ENCODE results near the gene OOEP.

DNA sequence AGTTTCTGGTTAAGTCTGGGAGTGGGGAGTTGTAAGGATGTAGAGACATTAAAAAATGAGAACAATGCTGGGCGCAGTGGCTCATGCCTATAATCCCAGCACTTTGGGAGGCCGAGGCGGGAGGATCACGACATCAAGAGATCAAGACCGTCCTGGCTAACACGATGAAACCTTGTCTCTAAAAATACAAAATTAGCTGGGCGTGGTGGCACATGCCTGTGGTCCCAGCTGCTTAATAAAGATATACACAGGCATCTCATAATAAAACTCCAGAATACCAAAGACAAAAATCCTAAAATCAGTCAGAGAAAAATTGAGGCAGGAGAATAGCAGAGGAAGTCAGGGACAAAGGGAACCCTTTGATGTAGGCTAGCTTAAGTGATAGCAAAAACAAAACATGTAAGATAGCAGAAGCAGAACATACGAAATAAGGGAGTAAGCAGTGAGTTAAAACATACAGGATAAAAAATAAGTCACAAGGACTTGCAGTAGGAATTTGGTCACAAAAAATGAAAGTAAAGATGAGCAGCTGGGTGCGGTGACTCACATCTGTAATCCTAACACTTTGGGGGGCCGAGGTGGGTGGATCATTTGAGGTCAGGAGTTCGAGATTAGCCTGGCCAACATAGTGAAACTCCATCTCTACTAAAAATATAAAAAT, 48.5 kb upstream of the OOEP start:
- TF ChIP-seq POLR2A (IDR thresholded peaks at IDR 0.05) = no peak
- TF ChIP-seq, protein P1, sequence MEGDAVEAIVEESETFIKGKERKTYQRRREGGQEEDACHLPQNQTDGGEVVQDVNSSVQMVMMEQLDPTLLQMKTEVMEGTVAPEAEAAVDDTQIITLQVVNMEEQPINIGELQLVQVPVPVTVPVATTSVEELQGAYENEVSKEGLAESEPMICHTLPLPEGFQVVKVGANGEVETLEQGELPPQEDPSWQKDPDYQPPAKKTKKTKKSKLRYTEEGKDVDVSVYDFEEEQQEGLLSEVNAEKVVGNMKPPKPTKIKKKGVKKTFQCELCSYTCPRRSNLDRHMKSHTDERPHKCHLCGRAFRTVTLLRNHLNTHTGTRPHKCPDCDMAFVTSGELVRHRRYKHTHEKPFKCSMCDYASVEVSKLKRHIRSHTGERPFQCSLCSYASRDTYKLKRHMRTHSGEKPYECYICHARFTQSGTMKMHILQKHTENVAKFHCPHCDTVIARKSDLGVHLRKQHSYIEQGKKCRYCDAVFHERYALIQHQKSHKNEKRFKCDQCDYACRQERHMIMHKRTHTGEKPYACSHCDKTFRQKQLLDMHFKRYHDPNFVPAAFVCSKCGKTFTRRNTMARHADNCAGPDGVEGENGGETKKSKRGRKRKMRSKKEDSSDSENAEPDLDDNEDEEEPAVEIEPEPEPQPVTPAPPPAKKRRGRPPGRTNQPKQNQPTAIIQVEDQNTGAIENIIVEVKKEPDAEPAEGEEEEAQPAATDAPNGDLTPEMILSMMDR (IDR thresholded peaks at IDR 0.05) = no peak
